Measurements from ENCODE around the gene RPTN. TPM values are rescaled to one million over a fixed set of nuclear protein-coding genes. Genes with fewer than 3 reads are reported as not detected.

RPTN gene
- total RNA-seq, 1 experiment from 2014 or later = not detected

DNA sequence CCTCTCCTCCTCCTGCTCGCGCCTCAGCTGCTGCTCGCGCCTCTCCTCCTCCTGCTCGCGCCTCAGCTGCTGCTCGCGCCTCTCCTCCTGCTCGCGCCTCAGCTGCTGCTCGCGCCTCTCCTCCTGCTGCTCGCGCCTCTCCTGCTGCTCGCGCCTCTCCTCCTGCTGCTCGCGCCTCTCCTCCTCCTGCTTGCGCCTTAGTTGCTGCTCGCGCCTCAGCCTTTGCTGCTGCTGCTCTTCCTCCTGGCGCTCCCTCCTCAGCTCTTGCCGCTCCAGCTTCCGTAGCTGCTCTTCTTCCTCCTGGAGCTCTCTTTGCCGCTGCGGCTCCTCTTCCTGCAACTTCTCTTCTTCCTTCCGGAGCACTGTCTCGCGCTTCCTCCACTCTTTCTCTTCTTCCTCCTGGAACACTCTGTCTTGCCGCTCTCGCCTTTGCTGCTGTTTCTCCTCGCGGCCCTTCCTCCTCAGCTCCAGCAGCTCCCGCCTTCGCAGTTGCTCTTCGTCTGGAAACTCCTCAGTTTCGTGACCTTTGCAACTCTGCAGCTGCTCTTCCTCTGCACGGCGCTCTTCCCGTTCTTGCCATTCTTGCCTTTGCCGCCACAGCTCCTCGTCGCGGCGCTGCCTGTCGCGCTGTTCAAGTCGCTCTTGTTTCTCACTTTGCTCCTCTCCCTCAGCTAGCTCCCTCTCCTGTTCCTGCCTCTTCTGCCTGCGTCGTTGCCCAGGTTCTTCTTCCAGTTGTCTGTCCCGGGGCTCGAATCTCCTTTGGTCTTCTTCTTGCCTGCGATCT lies 46.7 kb downstream of the RPTN start:
- no peaks in the 10 kb centered on the region for H3K36me3 Mint-ChIP-seq (ENCODE audit: insufficient read depth, unreplicated experiment)
- CTCF ChIA-PET = interaction anchor here (0.9 to 1.3 kb wide), 2 partner anchors 54 to 59 kb away, joined by 3 to 5 read pairs; no protein-coding TSS in a partner anchor
- no peak overlapping the region for H3K27ac Mint-ChIP-seq (ENCODE audit: unreplicated experiment)
- no peak overlapping the region for H3K4me3 Mint-ChIP-seq (ENCODE audit: low read depth, unreplicated experiment)
- H3K27me3 Mint-ChIP-seq (ENCODE audit: unreplicated experiment) = peaks cover 31% of the 10 kb centered on the region
- no TSS peak for BruUV-seq (replicated peaks)
- peaks cover 12% of the 10 kb centered on the region for H3K4me1 Mint-ChIP-seq (ENCODE audit: low read depth, unreplicated experiment)
- H3K9me3 Mint-ChIP-seq (ENCODE audit: low read depth, unreplicated experiment) = no peaks in the 10 kb centered on the region
- TF ChIP-seq, protein P1, sequence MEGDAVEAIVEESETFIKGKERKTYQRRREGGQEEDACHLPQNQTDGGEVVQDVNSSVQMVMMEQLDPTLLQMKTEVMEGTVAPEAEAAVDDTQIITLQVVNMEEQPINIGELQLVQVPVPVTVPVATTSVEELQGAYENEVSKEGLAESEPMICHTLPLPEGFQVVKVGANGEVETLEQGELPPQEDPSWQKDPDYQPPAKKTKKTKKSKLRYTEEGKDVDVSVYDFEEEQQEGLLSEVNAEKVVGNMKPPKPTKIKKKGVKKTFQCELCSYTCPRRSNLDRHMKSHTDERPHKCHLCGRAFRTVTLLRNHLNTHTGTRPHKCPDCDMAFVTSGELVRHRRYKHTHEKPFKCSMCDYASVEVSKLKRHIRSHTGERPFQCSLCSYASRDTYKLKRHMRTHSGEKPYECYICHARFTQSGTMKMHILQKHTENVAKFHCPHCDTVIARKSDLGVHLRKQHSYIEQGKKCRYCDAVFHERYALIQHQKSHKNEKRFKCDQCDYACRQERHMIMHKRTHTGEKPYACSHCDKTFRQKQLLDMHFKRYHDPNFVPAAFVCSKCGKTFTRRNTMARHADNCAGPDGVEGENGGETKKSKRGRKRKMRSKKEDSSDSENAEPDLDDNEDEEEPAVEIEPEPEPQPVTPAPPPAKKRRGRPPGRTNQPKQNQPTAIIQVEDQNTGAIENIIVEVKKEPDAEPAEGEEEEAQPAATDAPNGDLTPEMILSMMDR (IDR thresholded peaks at IDR 0.05; ENCODE audit: unreplicated experiment) = no peak
- DNase-seq = no peak
- intact Hi-C loops (cut with micrococcal nuclease; ENCODE audit: unreplicated experiment) = loop anchor here (2.0 kb wide), 1 partner anchor 59 kb away; no protein-coding TSS in a partner anchor

DNA sequence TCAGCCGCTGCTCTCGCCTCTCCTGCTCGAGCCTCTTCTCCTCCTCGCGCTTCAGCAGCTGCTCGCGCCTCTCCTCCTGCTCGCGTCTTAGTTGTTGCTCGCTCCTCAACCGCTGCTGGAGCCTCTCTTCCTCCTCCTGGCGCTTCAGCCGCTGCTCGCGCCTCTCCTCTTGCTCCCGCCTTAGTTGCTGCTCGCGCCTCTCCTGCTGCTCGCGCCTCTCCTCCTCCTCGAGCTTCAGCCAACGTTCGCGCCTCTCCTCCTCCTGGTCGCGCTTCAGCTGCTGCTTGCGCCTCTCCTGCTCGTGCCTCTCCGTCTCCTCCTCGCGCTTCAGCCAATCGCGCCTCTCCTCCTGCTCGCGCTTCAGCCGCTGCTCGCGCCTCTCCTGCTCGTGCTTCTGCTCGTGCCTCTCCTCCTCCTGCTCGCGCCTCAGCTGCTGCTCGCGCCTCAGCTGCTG lies 47.5 kb downstream of the RPTN start:
- DNase-seq = peak; percentile 37
- Mint-ChIP-seq H3K9me3 (ENCODE audit: low read depth, unreplicated experiment) (no peaks in the 10 kb centered on the region), H3K36me3 (ENCODE audit: insufficient read depth, unreplicated experiment) (no peaks in the 10 kb centered on the region), H3K4me1 (ENCODE audit: low read depth, unreplicated experiment) (peaks cover 13% of the 10 kb centered on the region), H3K27ac (ENCODE audit: unreplicated experiment) (no peak overlapping the region), H3K27me3 (ENCODE audit: unreplicated experiment) (peaks cover 24% of the 10 kb centered on the region), H3K4me3 (ENCODE audit: low read depth, unreplicated experiment) (no peak overlapping the region)
- CTCF ChIA-PET = interaction anchor here (0.6 to 1.3 kb wide), 6 partner anchors 55 to 1178 kb away, joined by 3 to 12 read pairs (median 4); no protein-coding TSS in a partner anchor
- no TSS peak for BruUV-seq (replicated peaks)
- TF ChIP-seq, protein P1 (IDR thresholded peaks at IDR 0.05; ENCODE audit: unreplicated experiment) = no peak
- intact Hi-C loops (cut with micrococcal nuclease; ENCODE audit: unreplicated experiment) = no loop called here

GRCh38 chr1:152110860-152111514 lies 48.0 kb downstream of the RPTN start:
- H3K4me3 Mint-ChIP-seq (ENCODE audit: low read depth, unreplicated experiment) = no peak overlapping the region
- peaks cover 18% of the 10 kb centered on the region for H3K27me3 Mint-ChIP-seq (ENCODE audit: unreplicated experiment)
- peak; percentile 48 for DNase-seq
- no peaks in the 10 kb centered on the region for H3K9me3 Mint-ChIP-seq (ENCODE audit: low read depth, unreplicated experiment)
- peaks cover 13% of the 10 kb centered on the region for H3K4me1 Mint-ChIP-seq (ENCODE audit: low read depth, unreplicated experiment)
- BruUV-seq (replicated peaks) = no TSS peak
- CTCF ChIA-PET = interaction anchor here (0.6 to 1.5 kb wide), 11 partner anchors 31 to 1178 kb away, joined by 3 to 12 read pairs (median 4); no protein-coding TSS in a partner anchor
- intact Hi-C loops (cut with micrococcal nuclease; ENCODE audit: unreplicated experiment) = no loop called here
- TF ChIP-seq, protein P1 (IDR thresholded peaks at IDR 0.05; ENCODE audit: unreplicated experiment) = no peak
- H3K36me3 Mint-ChIP-seq (ENCODE audit: insufficient read depth, unreplicated experiment) = no peaks in the 10 kb centered on the region
- H3K27ac Mint-ChIP-seq (ENCODE audit: unreplicated experiment) = no peak overlapping the region

GRCh38 chr1:152110365-152110859 lies 48.6 kb downstream of the RPTN start:
- intact Hi-C loops (cut with micrococcal nuclease; ENCODE audit: unreplicated experiment) = no loop called here
- DNase-seq = peak; percentile 49
- no TSS peak for BruUV-seq (replicated peaks)
- TF ChIP-seq, protein P1 (IDR thresholded peaks at IDR 0.05; ENCODE audit: unreplicated experiment) = no peak
- Mint-ChIP-seq H3K27ac (ENCODE audit: unreplicated experiment) (no peak overlapping the region), H3K27me3 (ENCODE audit: unreplicated experiment) (peaks cover 13% of the 10 kb centered on the region), H3K36me3 (ENCODE audit: insufficient read depth, unreplicated experiment) (no peaks in the 10 kb centered on the region), H3K9me3 (ENCODE audit: low read depth, unreplicated experiment) (no peaks in the 10 kb centered on the region), H3K4me3 (ENCODE audit: low read depth, unreplicated experiment) (no peak overlapping the region), H3K4me1 (ENCODE audit: low read depth, unreplicated experiment) (peaks cover 13% of the 10 kb centered on the region)
- CTCF ChIA-PET = interaction anchor here (0.5 to 1.5 kb wide), 9 partner anchors 32 to 446 kb away, joined by 3 to 6 read pairs (median 4); no protein-coding TSS in a partner anchor
